A549 (cell line): ENCODE measurements around the gene OR2M5. TPM values are rescaled to one million over a fixed set of nuclear protein-coding genes. Genes with fewer than 3 reads are reported as not detected.

Experiments used
- ATAC-seq, 2 experiments: fragments of 200-7000 bp in 1 of 2; fragments of >200 bp in 1 of 2; cut with Nextera tagmentation in 1 of 2; cut with Tn5 transposase in 1 of 2; 3 replicates each; pipeline versions ENCODE4 v1.8.0 to v1.9.1; 2018 to 2020; ENCODE audit warnings: mild to moderate bottlenecking in 1 of 2, moderate library complexity in 1 of 2
- CTCF ChIA-PET: fragments of 300-600 bp; sonication (Branson Sonifier 250); formaldehyde crosslinking; extraction: SDS; loops from one replicate; lab custom pipeline; 2021; ENCODE audit warnings: antibody characterized with exemption, inconsistent platforms; lab: Yijun Ruan, JAX
- POLR2A ChIA-PET: fragments of 350-600 bp; formaldehyde crosslinking; extraction: SDS; loops from one replicate; lab custom pipeline; 2021; ENCODE audit warnings: antibody characterized with exemption, inconsistent platforms; lab: Yijun Ruan, JAX
- DNase-seq, 2 experiments: peaks; one replicate each; pipeline versions ENCODE4 v3.0.0 to v3.0.0-alpha.2; 2011 to 2016; ENCODE audit warnings: low read depth in 1 of 2, low spot score in 1 of 2
- FAIRE-seq: peaks from 2 replicates; lab custom pipeline; 2011; peaks lifted over from hg19 to GRCh38; lab: Jason Lieb, UNC
- H3K27ac ChIP-seq, 2 experiments: fragments of >200 bp; sonication (Bioruptor Twin); formaldehyde crosslinking; 3 replicates each; pipeline ENCODE4 v1.5.1; 2016 to 2017
- H3K4me1 ChIP-seq: fragments of >200 bp; sonication (Bioruptor Twin); formaldehyde crosslinking; 3 replicates; pipeline ENCODE4 v1.6.1; 2016
- H3K4me2 ChIP-seq: fragments of >200 bp; sonication (Bioruptor Twin); formaldehyde crosslinking; 3 replicates; pipeline ENCODE4 v1.6.1; 2016
- H3K4me3 ChIP-seq: fragments of >200 bp; sonication (Bioruptor Twin); formaldehyde crosslinking; 3 replicates; pipeline ENCODE4 v1.5.1; 2016
- H3K9me3 ChIP-seq: fragments of >200 bp; sonication (Bioruptor Twin); formaldehyde crosslinking; 3 replicates; pipeline ENCODE4 v1.6.1; 2016
- CBX2 ChIP-seq: fragments of 200-600 bp; sonication (generic); IDR thresholded peaks from 2 replicates; pipeline ENCODE4 v1.6.1; 2016; ENCODE audit warnings: low read depth, mild to moderate bottlenecking, borderline replicate concordance
- CHD2 ChIP-seq: fragments of 150-350 bp; IDR thresholded peaks from 2 replicates; pipeline ENCODE4 v1.6.1; 2014; ENCODE audit warnings: low read length; ENCODE audit not compliant: partially characterized antibody
- CHD4 ChIP-seq: fragments of 200-600 bp; sonication (generic); IDR thresholded peaks from 2 replicates; pipeline ENCODE4 v1.6.1; 2016; ENCODE audit warnings: antibody characterized with exemption, mild to moderate bottlenecking, borderline replicate concordance
- E2F6 ChIP-seq: IDR thresholded peaks from 2 replicates; pipeline ENCODE4 v1.6.1; 2012; ENCODE audit warnings: low read depth, borderline replicate concordance
- EHF ChIP-seq: fragments of 250-450 bp; sonication (Bioruptor Pico); IDR thresholded peaks from 2 replicates; pipeline ENCODE4 v1.5.0; 2020; ENCODE audit warnings: mild to moderate bottlenecking
- ESRRA ChIP-seq: fragments of 150-350 bp; IDR thresholded peaks from 2 replicates; pipeline ENCODE4 v1.6.1; 2014; ENCODE audit warnings: mild to moderate bottlenecking, low read length, borderline replicate concordance
- FOSB ChIP-seq: fragments of 250-450 bp; sonication (Bioruptor Pico); IDR thresholded peaks from 2 replicates; pipeline ENCODE4 v1.5.0; 2020; ENCODE audit warnings: mild to moderate bottlenecking, moderate library complexity
- FOXS1 ChIP-seq: fragments of 250-450 bp; sonication (Bioruptor Pico); IDR thresholded peaks from 2 replicates; pipeline ENCODE4 v1.5.0; 2020; ENCODE audit warnings: mild to moderate bottlenecking, moderate library complexity
- GATA3 ChIP-seq: IDR thresholded peaks from 2 replicates; pipeline ENCODE4 v1.6.1; 2012; ENCODE audit warnings: borderline replicate concordance
- HES2 ChIP-seq: fragments of >200 bp; sonication (Bioruptor Twin); formaldehyde crosslinking; IDR thresholded peaks from 2 replicates; pipeline ENCODE4 v1.6.1; 2016
- HEYL ChIP-seq: fragments of 250-450 bp; sonication (Bioruptor Pico); IDR thresholded peaks from 2 replicates; pipeline ENCODE4 v1.8.0; 2021; ENCODE audit warnings: mild to moderate bottlenecking, moderate library complexity
- HMGXB4 ChIP-seq: fragments of 250-450 bp; sonication (Bioruptor Pico); IDR thresholded peaks from 2 replicates; pipeline ENCODE4 v1.5.0; 2021; ENCODE audit warnings: mild to moderate bottlenecking, moderate library complexity, borderline replicate concordance
- HOXA7 ChIP-seq: fragments of 250-450 bp; sonication (Bioruptor Pico); IDR thresholded peaks from 2 replicates; pipeline ENCODE4 v1.5.0; 2020; ENCODE audit warnings: mild to moderate bottlenecking, moderate library complexity
- JUNB ChIP-seq: fragments of >200 bp; sonication (Bioruptor Twin); formaldehyde crosslinking; IDR thresholded peaks from 2 replicates; pipeline ENCODE4 v1.6.1; 2016
- KDM5A ChIP-seq: fragments of 200-600 bp; sonication (generic); IDR thresholded peaks from 2 replicates; pipeline ENCODE4 v1.6.1; 2016; ENCODE audit warnings: antibody characterized with exemption, mild to moderate bottlenecking
- MAZ ChIP-seq: fragments of 150-350 bp; IDR thresholded peaks from 2 replicates; pipeline ENCODE4 v1.6.1; 2014; ENCODE audit warnings: antibody characterized with exemption, low read depth, low read length, borderline replicate concordance
- NFE2L2 ChIP-seq: fragments of 150-350 bp; conservative IDR thresholded peaks from 2 replicates; pipeline ENCODE4 v1.6.1; 2014; ENCODE audit warnings: low read length
- PBX3 ChIP-seq: IDR thresholded peaks from 2 replicates; pipeline ENCODE4 v1.6.1; 2012
- POLR2A ChIP-seq: IDR thresholded peaks from 2 replicates; pipeline ENCODE4 v1.6.1; 2012; ENCODE audit warnings: mild to moderate bottlenecking, low read length
- POLR2AphosphoS2 ChIP-seq: conservative IDR thresholded peaks from 2 replicates; pipeline ENCODE4 v1.6.1; 2012; ENCODE audit warnings: low read length, improper control_type of control experiment, inconsistent platforms
- RARB ChIP-seq: fragments of 250-450 bp; sonication (Bioruptor Pico); IDR thresholded peaks from 2 replicates; pipeline ENCODE4 v1.8.0; 2021; ENCODE audit warnings: mild to moderate bottlenecking, moderate library complexity
- RFX5 ChIP-seq: fragments of 450-650 bp; IDR thresholded peaks from 2 replicates; pipeline ENCODE4 v1.7.1; 2014; ENCODE audit warnings: antibody characterized with exemption, mild to moderate bottlenecking, moderate library complexity
- RNF2 ChIP-seq: fragments of 200-600 bp; sonication (generic); IDR thresholded peaks from 2 replicates; pipeline ENCODE4 v1.6.1; 2016; ENCODE audit warnings: low read depth, mild to moderate bottlenecking, antibody characterized with exemption, moderate library complexity, borderline replicate concordance
- SMC3 ChIP-seq: fragments of >200 bp; sonication (Bioruptor Twin); formaldehyde crosslinking; IDR thresholded peaks from 3 replicates; pipeline ENCODE4 v1.6.1; 2018; ENCODE audit warnings: inconsistent platforms
- USF2 ChIP-seq: fragments of 450-650 bp; IDR thresholded peaks from 2 replicates; pipeline ENCODE4 v1.6.1; 2014; ENCODE audit warnings: antibody characterized with exemption
- WGBS: methylation state at CpG from one replicate; pipeline ENCODE4 v1.1.6; 2017; ENCODE audit errors: missing lambda C conversion rate; 5-methylcytosine and 5-hydroxymethylcytosine counted together
- polyA plus RNA-seq, 4 experiments: library from polyadenylated mRNA; depleted of rRNA in 3 of 4; stranded (reverse); fragments of >200 nt; fragmentation: RNase III in 1 of 4; extraction: RNeasy Plus Mini Kit Qiagen cat#74134 plus additional on column Dnase treatment in 1 of 4; gene quantifications; 2 replicates in 3 of 4; 3 replicates in 1 of 4; pipeline ENCODE4 v1.2.3, GENCODE V29; 2011 to 2017

OR2M5 gene
- polyA plus RNA-seq, 2 of the 4 experiments (the other 2 are of a cell fraction), result not detected

GRCh38 chr1:248136811-248137210 is 8.1 kb upstream of the OR2M5 start:
- WGBS, result 45% methylated on average over 20 of the region's 21 CpGs
- Histone ChIP-seq H3K4me1 (no peaks in the 10 kb centered on the region), H3K27ac (no peak overlapping the region), H3K4me2 (no peak overlapping the region), H3K9me3 (0 out of 3 replicates have a peak, but pooled peaks cover 3% of the 10 kb centered on the region), H3K4me3 (no peak overlapping the region)
- ATAC-seq (no peak), FAIRE-seq (no peak), DNase-seq (no peak)
- no peak for TF ChIP-seq CHD2
- TF ChIP-seq JUNB, result no peak
- no peak for TF ChIP-seq SMC3
- no peak for TF ChIP-seq HEYL (CRISPR knock-in tag)
- no peak for TF ChIP-seq ESRRA
- TF ChIP-seq CHD4, result no peak
- no peak for TF ChIP-seq HES2
- TF ChIP-seq NFE2L2, result no peak
- TF ChIP-seq KDM5A, result no peak
- TF ChIP-seq MAZ, result no peak
- TF ChIP-seq RFX5, result no peak
- no peak for TF ChIP-seq EHF (CRISPR knock-in tag)
- no peak for TF ChIP-seq HMGXB4
- ChIA-PET CTCF (no interaction called here), POLR2A (no interaction called here)

GRCh38 chr1:248140846-248141245 is 4.1 kb upstream of the OR2M5 start:
- Histone ChIP-seq H3K9me3 (no peaks in the 10 kb centered on the region; the same call in 2 of the 3 replicates), H3K4me2 (no peak overlapping the region), H3K27ac (no peak overlapping the region), H3K4me1 (no peaks in the 10 kb centered on the region), H3K4me3 (no peak overlapping the region)
- no peak for TF ChIP-seq POLR2A
- TF ChIP-seq HOXA7 (CRISPR knock-in tag), result no peak
- no peak for TF ChIP-seq GATA3
- TF ChIP-seq RNF2, result no peak
- TF ChIP-seq KDM5A, result no peak
- no peak for TF ChIP-seq MAZ
- CTCF ChIA-PET, result no interaction called here
- no peak for FAIRE-seq
- DNase-seq, result no peak
- POLR2A ChIA-PET, result no interaction called here
- no peak for ATAC-seq
- 3% methylated on average over 1 of the region's 1 CpG for WGBS

GRCh38 chr1:248143311-248143710 is 1.6 kb upstream of the OR2M5 start:
- H3K4me3 ChIP-seq, result no peak overlapping the region
- H3K4me1 ChIP-seq, result no peaks in the 10 kb centered on the region
- H3K9me3 ChIP-seq, result no peaks in the 10 kb centered on the region; the same call in 2 of the 3 replicates
- TF ChIP-seq RARB (CRISPR knock-in tag) (no peak), CHD2 (no peak), USF2 (no peak), FOXS1 (CRISPR knock-in tag) (no peak), KDM5A (no peak), CBX2 (no peak), HMGXB4 (no peak), E2F6 (no peak), CHD4 (no peak), PBX3 (no peak), FOSB (CRISPR knock-in tag) (no peak), POLR2AphosphoS2 (no peak)
- H3K4me2 ChIP-seq, result no peak overlapping the region
- no peak for FAIRE-seq
- POLR2A ChIA-PET, result no interaction called here
- no peak for DNase-seq
- 0% methylated on average over 1 of the region's 1 CpG for WGBS
- ATAC-seq, result no peak
- no peak overlapping the region for H3K27ac ChIP-seq
- CTCF ChIA-PET, result no interaction called here
